Panc1 (cell line): Measurements from ENCODE around the gene MARK2. TPM values are rescaled to one million over a fixed set of nuclear protein-coding genes. Genes with fewer than 3 reads are reported as not detected.
A peak's percentile ranks its signal among the peaks of the same experiment; 100 is the strongest.

ENCODE experiments used
- ATAC-seq: fragments of 200-7000 bp; cut with Tn5 transposase; 2 replicates; pipeline ENCODE4 v1.9.1; 2020; ENCODE audit warnings: mild to moderate bottlenecking, moderate library complexity
- BruUV-seq: library from RNA; stranded (reverse); fragments of 400-500 nt; replicated peaks from 2 replicates; lab custom pipeline; 2021; lab: Mats Ljungman, UMichigan
- CTCF ChIA-PET: fragments of 300-600 bp; sonication (Branson Sonifier 250); formaldehyde crosslinking; loops from one replicate; lab custom pipeline; 2022; ENCODE audit warnings: antibody characterized with exemption; lab: Charles Lee
- POLR2A ChIA-PET: fragments of 300-600 bp; sonication (Branson Sonifier 250); formaldehyde crosslinking; loops from one replicate; lab custom pipeline; 2022; ENCODE audit warnings: antibody characterized with exemption; lab: Charles Lee
- DNase-seq: peaks from one replicate; pipeline ENCODE4 v3.0.0-alpha.2; 2010; ENCODE audit warnings: low read depth, low spot score
- H3K27ac ChIP-seq: 2 replicates; pipeline ENCODE4 v1.5.1; 2011; ENCODE audit warnings: mild to moderate bottlenecking, low read length, inconsistent platforms
- H3K27me3 ChIP-seq: fragments of 200-500 bp; sonication (Bioruptor generic); 2 replicates; pipeline ENCODE4 v1.6.0; 2014; ENCODE audit warnings: low read length, inconsistent platforms; ENCODE audit not compliant: control insufficient read depth, insufficient read depth
- H3K36me3 ChIP-seq: fragments of 200-500 bp; sonication (Bioruptor generic); 2 replicates; pipeline ENCODE4 v1.5.1; 2014; ENCODE audit warnings: inconsistent platforms, mild to moderate bottlenecking, low read length, moderate library complexity; ENCODE audit not compliant: control insufficient read depth, insufficient read depth
- H3K4me1 ChIP-seq: 2 replicates; pipeline ENCODE4 v1.5.1; 2011; ENCODE audit warnings: inconsistent platforms, mild to moderate bottlenecking, low read length, moderate library complexity; ENCODE audit not compliant: control insufficient read depth, insufficient read depth
- H3K4me3 ChIP-seq, 2 experiments: 2 replicates each; pipeline ENCODE4 v1.5.1; 2011 to 2012; ENCODE audit warnings: low read depth in 2 of 2, low read length in 2 of 2, mild to moderate bottlenecking in 2 of 2, inconsistent platforms in 1 of 2, moderate library complexity in 1 of 2
- H3K9me3 ChIP-seq: fragments of 200-500 bp; sonication (Bioruptor generic); 2 replicates; pipeline ENCODE4 v1.5.1; 2014; ENCODE audit warnings: low read depth, mild to moderate bottlenecking, inconsistent platforms, low read length, moderate library complexity; ENCODE audit not compliant: control insufficient read depth, insufficient read depth
- POLR2AphosphoS5 ChIP-seq: IDR thresholded peaks from 2 replicates; pipeline ENCODE4 v1.6.1; 2012; ENCODE audit warnings: mild to moderate bottlenecking, low read depth, low read length, moderate library complexity
- SIN3A ChIP-seq: IDR thresholded peaks from 2 replicates; pipeline ENCODE4 v1.6.1; 2012; ENCODE audit warnings: low read depth, mild to moderate bottlenecking, low read length, moderate library complexity, borderline replicate concordance; ENCODE audit not compliant: insufficient read depth
- TCF7L2 ChIP-seq: IDR thresholded peaks from 2 replicates; pipeline ENCODE4 v1.6.1; 2011; ENCODE audit warnings: mild to moderate bottlenecking, low read depth, low read length, inconsistent platforms
- in situ Hi-C: cut with HindIII; loops from 2 replicates; pipeline ENCODE4 v1.10.0; 2016; ENCODE audit warnings: low sequenced_read_pairs, low pct_unique_long_range_greater_than_20kb
- intact Hi-C: fragments of 100-400 bp; cut with micrococcal nuclease; formaldehyde crosslinking; loops from one replicate; pipeline ENCODE4 v1.10.0; 2022; ENCODE audit not compliant: unreplicated experiment
- total RNA-seq: library from RNA; stranded (reverse); gene quantifications from one replicate; pipeline ENCODE4 v1.2.1, GENCODE V29; 2021; ENCODE audit not compliant: unreplicated experiment
- TF ChIP-seq, protein P1 (sequence below), 2 experiments: IDR thresholded peaks; 2 replicates each; pipeline ENCODE4 v1.6.1; 2011 to 2012; ENCODE audit warnings: low read depth in 2 of 2, control low read depth in 1 of 2, low read length in 1 of 2, mild to moderate bottlenecking in 1 of 2, moderate library complexity in 1 of 2; ENCODE audit not compliant: insufficient read depth in 1 of 2
- TF ChIP-seq, protein P2 (sequence below): fragments of 450-650 bp; IDR thresholded peaks from 2 replicates; pipeline ENCODE4 v1.5.1; 2017; ENCODE audit warnings: mild to moderate bottlenecking

Gene MARK2
- total RNA-seq, 1 experiment from 2014 or later: 41.1 TPM

DNA sequence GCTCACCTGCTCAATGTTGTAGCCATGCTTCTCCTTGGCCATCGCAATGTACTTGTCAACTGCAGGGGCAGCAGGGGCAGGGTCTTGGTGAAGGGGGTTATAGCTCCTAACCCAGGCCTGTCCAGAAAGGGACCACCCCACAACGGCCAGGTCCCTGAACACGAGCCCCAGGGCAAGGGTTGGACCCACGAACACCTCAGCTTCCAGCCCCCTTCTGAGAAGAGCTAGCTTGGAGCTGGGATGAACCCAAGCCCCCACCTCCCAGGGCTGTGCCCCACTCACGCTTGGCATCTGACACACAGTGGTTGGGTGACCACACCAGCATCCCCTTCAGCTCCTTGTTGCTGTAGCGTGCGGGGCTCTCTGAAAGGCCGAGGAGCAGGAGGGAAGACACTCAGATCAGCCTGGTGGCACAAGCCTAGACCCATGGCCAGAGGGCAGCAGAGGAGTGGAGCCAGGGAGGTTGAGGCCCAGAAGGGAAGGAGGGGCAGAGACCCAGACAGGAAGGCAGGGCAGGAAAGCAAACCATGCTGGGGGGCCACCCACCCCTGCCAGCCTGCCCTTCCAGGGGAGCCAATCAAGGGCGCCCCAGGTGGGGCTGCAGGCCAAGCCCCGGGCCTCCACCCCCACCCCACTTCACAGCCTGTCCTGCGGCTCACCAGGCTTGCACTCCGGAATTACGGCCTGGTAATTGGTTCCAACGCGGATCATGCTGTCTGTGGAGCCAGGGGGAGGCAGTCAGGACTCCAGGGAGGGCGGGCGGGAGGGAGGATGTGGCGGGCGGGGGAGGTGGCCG, 76.2 kb downstream of the MARK2 start:
- DNase-seq: no peak

DNA sequence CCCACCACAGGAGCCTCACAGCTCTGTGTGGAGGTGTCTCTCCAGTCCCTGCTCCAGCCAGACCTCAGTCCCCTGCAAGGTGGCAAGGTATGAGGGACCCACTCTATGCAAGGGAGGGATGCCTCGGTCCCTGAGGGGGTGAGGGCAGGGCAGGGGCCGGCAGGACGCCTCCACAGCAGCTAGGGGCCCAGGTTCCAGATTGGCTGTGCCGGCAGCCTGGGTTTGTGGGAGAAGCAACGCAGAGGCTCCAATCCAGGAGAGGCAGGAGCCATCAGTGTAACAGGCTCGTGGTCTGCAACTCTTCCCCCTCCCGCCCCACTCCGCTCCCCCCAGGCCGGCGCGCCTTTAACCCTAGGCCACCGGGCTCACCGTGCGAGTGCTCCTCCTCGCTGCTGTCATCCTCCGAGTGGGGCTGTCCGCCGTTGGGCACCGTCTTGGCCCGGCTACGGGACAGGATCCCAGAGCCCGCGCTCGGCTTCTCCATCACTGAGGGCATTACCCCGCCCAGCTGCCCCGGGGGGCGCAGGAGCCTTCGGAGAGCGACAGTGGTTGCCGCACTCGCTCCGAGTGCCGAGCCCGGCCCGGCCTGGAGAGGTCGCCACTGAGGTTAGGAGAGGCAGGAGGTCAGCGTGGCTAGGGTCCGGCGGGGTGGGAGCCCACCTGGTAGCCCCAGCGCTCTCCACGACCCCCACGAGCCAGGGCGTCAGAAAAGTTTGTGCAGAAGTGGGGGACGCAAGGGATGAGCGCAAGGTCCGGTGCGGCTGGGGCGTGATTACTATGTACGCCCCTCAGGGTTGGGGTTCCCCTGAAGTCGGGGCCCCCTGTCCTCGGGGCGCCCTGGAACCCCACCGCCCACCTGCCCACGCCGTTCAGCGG, 77.3 kb downstream of the MARK2 start:
- Histone ChIP-seq H3K27me3 (no peaks in the 10 kb centered on the region), H3K36me3 (no peaks in the 10 kb centered on the region; the same call in 1 of the 2 replicates), H3K9me3 (no peaks in the 10 kb centered on the region), H3K4me3 (peak overlapping the region; percentile 51 to 62), H3K27ac (peak overlapping the region; percentile 29; the same call in 1 of the 2 replicates), H3K4me1 (peaks cover 25% of the 10 kb centered on the region)
- intact Hi-C loops (no loop called here), in situ Hi-C loops (no loop called here)
- ChIA-PET POLR2A (no interaction called here), CTCF (interaction anchor here (0.6 to 1.0 kb wide), 2 partner anchors 29 to 137 kb away, joined by 4 to 7 read pairs; no protein-coding TSS in a partner anchor)
- ATAC-seq (peak; percentile 57), DNase-seq (no peak)
- TF ChIP-seq POLR2AphosphoS5 (no peak; the same call in 1 of the 2 replicates), TCF7L2 (no peak), SIN3A (peak; percentile 35; the same call in 1 of the 2 replicates)
- TF ChIP-seq, protein P1, sequence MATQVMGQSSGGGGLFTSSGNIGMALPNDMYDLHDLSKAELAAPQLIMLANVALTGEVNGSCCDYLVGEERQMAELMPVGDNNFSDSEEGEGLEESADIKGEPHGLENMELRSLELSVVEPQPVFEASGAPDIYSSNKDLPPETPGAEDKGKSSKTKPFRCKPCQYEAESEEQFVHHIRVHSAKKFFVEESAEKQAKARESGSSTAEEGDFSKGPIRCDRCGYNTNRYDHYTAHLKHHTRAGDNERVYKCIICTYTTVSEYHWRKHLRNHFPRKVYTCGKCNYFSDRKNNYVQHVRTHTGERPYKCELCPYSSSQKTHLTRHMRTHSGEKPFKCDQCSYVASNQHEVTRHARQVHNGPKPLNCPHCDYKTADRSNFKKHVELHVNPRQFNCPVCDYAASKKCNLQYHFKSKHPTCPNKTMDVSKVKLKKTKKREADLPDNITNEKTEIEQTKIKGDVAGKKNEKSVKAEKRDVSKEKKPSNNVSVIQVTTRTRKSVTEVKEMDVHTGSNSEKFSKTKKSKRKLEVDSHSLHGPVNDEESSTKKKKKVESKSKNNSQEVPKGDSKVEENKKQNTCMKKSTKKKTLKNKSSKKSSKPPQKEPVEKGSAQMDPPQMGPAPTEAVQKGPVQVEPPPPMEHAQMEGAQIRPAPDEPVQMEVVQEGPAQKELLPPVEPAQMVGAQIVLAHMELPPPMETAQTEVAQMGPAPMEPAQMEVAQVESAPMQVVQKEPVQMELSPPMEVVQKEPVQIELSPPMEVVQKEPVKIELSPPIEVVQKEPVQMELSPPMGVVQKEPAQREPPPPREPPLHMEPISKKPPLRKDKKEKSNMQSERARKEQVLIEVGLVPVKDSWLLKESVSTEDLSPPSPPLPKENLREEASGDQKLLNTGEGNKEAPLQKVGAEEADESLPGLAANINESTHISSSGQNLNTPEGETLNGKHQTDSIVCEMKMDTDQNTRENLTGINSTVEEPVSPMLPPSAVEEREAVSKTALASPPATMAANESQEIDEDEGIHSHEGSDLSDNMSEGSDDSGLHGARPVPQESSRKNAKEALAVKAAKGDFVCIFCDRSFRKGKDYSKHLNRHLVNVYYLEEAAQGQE (IDR thresholded peaks at IDR 0.05; ENCODE audit: insufficient read depth in 1 of 2, low read depth in 2 of 2, low read length in 1 of 2): no peak
- TF ChIP-seq, protein P2, sequence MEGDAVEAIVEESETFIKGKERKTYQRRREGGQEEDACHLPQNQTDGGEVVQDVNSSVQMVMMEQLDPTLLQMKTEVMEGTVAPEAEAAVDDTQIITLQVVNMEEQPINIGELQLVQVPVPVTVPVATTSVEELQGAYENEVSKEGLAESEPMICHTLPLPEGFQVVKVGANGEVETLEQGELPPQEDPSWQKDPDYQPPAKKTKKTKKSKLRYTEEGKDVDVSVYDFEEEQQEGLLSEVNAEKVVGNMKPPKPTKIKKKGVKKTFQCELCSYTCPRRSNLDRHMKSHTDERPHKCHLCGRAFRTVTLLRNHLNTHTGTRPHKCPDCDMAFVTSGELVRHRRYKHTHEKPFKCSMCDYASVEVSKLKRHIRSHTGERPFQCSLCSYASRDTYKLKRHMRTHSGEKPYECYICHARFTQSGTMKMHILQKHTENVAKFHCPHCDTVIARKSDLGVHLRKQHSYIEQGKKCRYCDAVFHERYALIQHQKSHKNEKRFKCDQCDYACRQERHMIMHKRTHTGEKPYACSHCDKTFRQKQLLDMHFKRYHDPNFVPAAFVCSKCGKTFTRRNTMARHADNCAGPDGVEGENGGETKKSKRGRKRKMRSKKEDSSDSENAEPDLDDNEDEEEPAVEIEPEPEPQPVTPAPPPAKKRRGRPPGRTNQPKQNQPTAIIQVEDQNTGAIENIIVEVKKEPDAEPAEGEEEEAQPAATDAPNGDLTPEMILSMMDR: peak; percentile 89
- no TSS peak for BruUV-seq

More for the DNA sequence above, 76.2 kb downstream of the MARK2 start:
- no TSS peak for BruUV-seq
- ChIA-PET CTCF (interaction anchor here (0.6 to 1.9 kb wide), 2 partner anchors 21 to 31 kb away, joined by 4 to 5 read pairs; no protein-coding TSS in a partner anchor), POLR2A (no interaction called here)
- no peak for TF ChIP-seq SIN3A
- no peak; the same call in 1 of the 2 replicates for TF ChIP-seq POLR2AphosphoS5
- TF ChIP-seq TCF7L2: no peak
- TF ChIP-seq, protein P2: no peak
- TF ChIP-seq, protein P1 (IDR thresholded peaks at IDR 0.05; ENCODE audit: insufficient read depth in 1 of 2, low read depth in 2 of 2, low read length in 1 of 2): no peak
- H3K27me3 ChIP-seq: no peaks in the 10 kb centered on the region
- in situ Hi-C loops (no loop called here), intact Hi-C loops (no loop called here)
- no peak overlapping the region for H3K4me3 ChIP-seq
- no peaks in the 10 kb centered on the region for H3K9me3 ChIP-seq
- peaks cover 29% of the 10 kb centered on the region for H3K4me1 ChIP-seq
- H3K27ac ChIP-seq: no peak overlapping the region
- no peaks in the 10 kb centered on the region; the same call in 1 of the 2 replicates for H3K36me3 ChIP-seq
- no peak for ATAC-seq
